ENCODE results near the gene HHEX. TPM values are rescaled to one million over a fixed set of nuclear protein-coding genes. Genes with fewer than 3 reads are reported as not detected.

HHEX gene
- polyA plus RNA-seq, 1 donor (not counting 4 experiments of a cell fraction or from before 2014, with no cell fraction given): not detected

DNA sequence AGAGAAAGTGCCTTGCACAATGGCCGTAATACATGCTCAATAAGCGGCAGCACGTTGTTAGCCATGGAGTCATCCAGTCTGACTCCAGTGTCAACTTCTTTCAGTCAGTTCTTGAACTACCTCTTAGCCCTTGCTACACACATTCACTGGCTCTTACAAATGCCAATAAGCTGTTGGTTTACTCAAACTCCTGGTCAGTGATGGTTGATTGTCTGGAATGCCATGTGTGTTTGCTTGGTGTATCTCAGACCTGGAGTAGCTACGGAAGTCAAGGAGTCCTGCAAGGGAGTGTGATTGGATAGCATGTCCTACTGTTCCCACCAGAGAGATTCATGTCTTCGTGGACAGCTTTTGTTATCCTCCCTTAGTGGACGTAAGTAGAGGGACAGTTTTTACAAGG, 37.4 kb downstream of the HHEX start:
- H3K79me2 ChIP-seq (ENCODE audit: control insufficient read depth, insufficient read depth, low read length): no peaks in the 10 kb centered on the region
- DNase-seq (ENCODE audit: low read depth, low spot score) (no peak), FAIRE-seq (no peak)
- no peaks in the 10 kb centered on the region for H3K9me1 ChIP-seq (ENCODE audit: control insufficient read depth, extremely low read depth, insufficient read depth, low read length)
- TF ChIP-seq, protein P1, sequence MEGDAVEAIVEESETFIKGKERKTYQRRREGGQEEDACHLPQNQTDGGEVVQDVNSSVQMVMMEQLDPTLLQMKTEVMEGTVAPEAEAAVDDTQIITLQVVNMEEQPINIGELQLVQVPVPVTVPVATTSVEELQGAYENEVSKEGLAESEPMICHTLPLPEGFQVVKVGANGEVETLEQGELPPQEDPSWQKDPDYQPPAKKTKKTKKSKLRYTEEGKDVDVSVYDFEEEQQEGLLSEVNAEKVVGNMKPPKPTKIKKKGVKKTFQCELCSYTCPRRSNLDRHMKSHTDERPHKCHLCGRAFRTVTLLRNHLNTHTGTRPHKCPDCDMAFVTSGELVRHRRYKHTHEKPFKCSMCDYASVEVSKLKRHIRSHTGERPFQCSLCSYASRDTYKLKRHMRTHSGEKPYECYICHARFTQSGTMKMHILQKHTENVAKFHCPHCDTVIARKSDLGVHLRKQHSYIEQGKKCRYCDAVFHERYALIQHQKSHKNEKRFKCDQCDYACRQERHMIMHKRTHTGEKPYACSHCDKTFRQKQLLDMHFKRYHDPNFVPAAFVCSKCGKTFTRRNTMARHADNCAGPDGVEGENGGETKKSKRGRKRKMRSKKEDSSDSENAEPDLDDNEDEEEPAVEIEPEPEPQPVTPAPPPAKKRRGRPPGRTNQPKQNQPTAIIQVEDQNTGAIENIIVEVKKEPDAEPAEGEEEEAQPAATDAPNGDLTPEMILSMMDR (optimal IDR thresholded peaks at IDR 0.05 in 1 of 3, IDR thresholded peaks at IDR 0.05 in 1 of 3, conservative IDR thresholded peaks at IDR 0.05 in 1 of 3; ENCODE audit: extremely low read depth in 1 of 3, insufficient read depth in 2 of 3, low read length in 3 of 3): no peak
- H3K4me2 ChIP-seq (ENCODE audit: control insufficient read depth, extremely low read depth, insufficient read depth, low read depth, low read length): no peak overlapping the region
- H3K4me3 ChIP-seq (ENCODE audit: control insufficient read depth in 2 of 3, extremely low read depth in 1 of 3, insufficient read depth in 2 of 3, low read depth in 1 of 3, low read length in 3 of 3): no peak overlapping the region
- no peaks in the 10 kb centered on the region for H3K9me3 ChIP-seq (ENCODE audit: control insufficient read depth, low read depth, low read length)
- H3K36me3 ChIP-seq (ENCODE audit: control insufficient read depth in 2 of 2, extremely low read depth in 1 of 2, insufficient read depth in 2 of 2, low read length in 2 of 2): no peaks in the 10 kb centered on the region
- no peaks in the 10 kb centered on the region for H4K20me1 ChIP-seq (ENCODE audit: control insufficient read depth, extremely low read depth, insufficient read depth, low read length)
- H3K4me1 ChIP-seq (ENCODE audit: control insufficient read depth, extremely low read depth, insufficient read depth, low read length): no peaks in the 10 kb centered on the region
- no peak overlapping the region for H2AFZ ChIP-seq (ENCODE audit: control insufficient read depth, low read length)
- no peak overlapping the region for H3K27ac ChIP-seq (ENCODE audit: control insufficient read depth, insufficient read depth, low read length)
- peaks cover 14% of the 10 kb centered on the region for H3K27me3 ChIP-seq (ENCODE audit: control insufficient read depth, extremely low read depth, insufficient read depth, low read length)
- dilution Hi-C loops (cut with MboI; ENCODE audit: extremely low pct_ligation_motif_present, low sequenced_read_pairs): no loop called here
- no peak overlapping the region for H3K9ac ChIP-seq (ENCODE audit: control insufficient read depth, extremely low read depth, insufficient read depth, low read length)

DNA sequence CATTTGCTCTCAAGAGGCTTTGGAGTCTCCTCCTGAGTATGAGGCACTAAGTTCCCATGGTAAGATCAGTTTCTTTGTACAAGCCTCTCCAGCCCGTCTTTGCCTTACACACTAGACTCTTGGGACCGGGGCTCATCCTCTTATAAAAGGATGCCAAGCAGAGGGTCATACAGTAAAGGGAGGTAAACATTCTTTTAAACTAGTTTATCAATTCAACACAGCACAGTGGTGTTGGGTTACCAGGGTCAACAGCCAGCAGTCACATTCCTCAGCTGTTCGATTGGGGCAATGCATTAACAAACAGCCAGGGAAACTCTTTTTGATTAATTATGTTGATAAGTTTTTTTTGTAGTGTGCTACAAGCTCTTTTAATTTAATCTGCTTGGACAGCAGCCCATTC, 37.8 kb downstream of the HHEX start:
- no peaks in the 10 kb centered on the region for H3K79me2 ChIP-seq (ENCODE audit: control insufficient read depth, insufficient read depth, low read length)
- H3K4me2 ChIP-seq (ENCODE audit: control insufficient read depth, extremely low read depth, insufficient read depth, low read depth, low read length): no peak overlapping the region
- no peaks in the 10 kb centered on the region for H3K9me3 ChIP-seq (ENCODE audit: control insufficient read depth, low read depth, low read length)
- no peaks in the 10 kb centered on the region for H3K9me1 ChIP-seq (ENCODE audit: control insufficient read depth, extremely low read depth, insufficient read depth, low read length)
- H3K4me3 ChIP-seq (ENCODE audit: control insufficient read depth in 2 of 3, extremely low read depth in 1 of 3, insufficient read depth in 2 of 3, low read depth in 1 of 3, low read length in 3 of 3): no peak overlapping the region
- peaks cover 11% of the 10 kb centered on the region for H3K27me3 ChIP-seq (ENCODE audit: control insufficient read depth, extremely low read depth, insufficient read depth, low read length)
- no peak for TF ChIP-seq EZH2 (IDR thresholded peaks at IDR 0.05; ENCODE audit: low read length)
- TF ChIP-seq, protein P1 (optimal IDR thresholded peaks at IDR 0.05 in 1 of 3, IDR thresholded peaks at IDR 0.05 in 1 of 3, conservative IDR thresholded peaks at IDR 0.05 in 1 of 3; ENCODE audit: extremely low read depth in 1 of 3, insufficient read depth in 2 of 3, low read length in 3 of 3): no peak
- H2AFZ ChIP-seq (ENCODE audit: control insufficient read depth, low read length): no peak overlapping the region
- no peak overlapping the region for H3K9ac ChIP-seq (ENCODE audit: control insufficient read depth, extremely low read depth, insufficient read depth, low read length)
- no peaks in the 10 kb centered on the region for H3K4me1 ChIP-seq (ENCODE audit: control insufficient read depth, extremely low read depth, insufficient read depth, low read length)
- dilution Hi-C loops (cut with MboI; ENCODE audit: extremely low pct_ligation_motif_present, low sequenced_read_pairs): no loop called here
- H3K27ac ChIP-seq (ENCODE audit: control insufficient read depth, insufficient read depth, low read length): no peak overlapping the region
- H4K20me1 ChIP-seq (ENCODE audit: control insufficient read depth, extremely low read depth, insufficient read depth, low read length): no peaks in the 10 kb centered on the region
- FAIRE-seq: no peak
- H3K36me3 ChIP-seq (ENCODE audit: control insufficient read depth in 2 of 2, extremely low read depth in 1 of 2, insufficient read depth in 2 of 2, low read length in 2 of 2): no peaks in the 10 kb centered on the region
- DNase-seq (ENCODE audit: low read depth, low spot score): no peak
